NB4 (cell line): Measurements from ENCODE around the gene GREB1.

Source experiments
- POLR2A ChIP-seq: IDR thresholded peaks from 2 replicates; pipeline ENCODE4 v1.6.1; 2011; ENCODE audit warnings: mild to moderate bottlenecking; ENCODE audit not compliant: insufficient read length; ENCODE audit errors: extremely low read depth
- TF ChIP-seq, protein P1 (sequence below): IDR thresholded peaks from one replicate; pipeline ENCODE4 v1.5.1; 2012; ENCODE audit warnings: low read depth, low read length

DNA sequence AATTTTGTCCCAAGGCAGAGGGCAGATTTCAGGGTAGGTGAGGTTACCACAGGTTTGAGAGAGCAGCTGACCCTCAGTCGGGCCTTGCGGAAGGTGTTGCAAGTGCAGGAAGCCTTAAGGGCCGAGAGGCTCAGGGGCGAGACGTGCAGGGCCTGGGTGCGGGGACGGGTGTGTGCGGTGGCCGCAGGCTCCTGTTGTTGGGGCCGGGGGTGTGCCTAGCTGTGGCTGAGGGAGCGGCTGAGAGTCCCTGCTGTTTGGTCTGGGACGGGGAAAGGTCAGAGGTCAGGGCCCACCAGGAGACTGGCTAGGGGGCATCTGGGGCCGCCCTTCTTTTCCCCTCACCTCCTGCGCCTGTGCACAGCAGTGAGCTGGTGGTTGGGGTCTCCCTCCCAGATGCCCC lies 83.7 kb downstream of the GREB1 start:
- TF ChIP-seq, protein P1, sequence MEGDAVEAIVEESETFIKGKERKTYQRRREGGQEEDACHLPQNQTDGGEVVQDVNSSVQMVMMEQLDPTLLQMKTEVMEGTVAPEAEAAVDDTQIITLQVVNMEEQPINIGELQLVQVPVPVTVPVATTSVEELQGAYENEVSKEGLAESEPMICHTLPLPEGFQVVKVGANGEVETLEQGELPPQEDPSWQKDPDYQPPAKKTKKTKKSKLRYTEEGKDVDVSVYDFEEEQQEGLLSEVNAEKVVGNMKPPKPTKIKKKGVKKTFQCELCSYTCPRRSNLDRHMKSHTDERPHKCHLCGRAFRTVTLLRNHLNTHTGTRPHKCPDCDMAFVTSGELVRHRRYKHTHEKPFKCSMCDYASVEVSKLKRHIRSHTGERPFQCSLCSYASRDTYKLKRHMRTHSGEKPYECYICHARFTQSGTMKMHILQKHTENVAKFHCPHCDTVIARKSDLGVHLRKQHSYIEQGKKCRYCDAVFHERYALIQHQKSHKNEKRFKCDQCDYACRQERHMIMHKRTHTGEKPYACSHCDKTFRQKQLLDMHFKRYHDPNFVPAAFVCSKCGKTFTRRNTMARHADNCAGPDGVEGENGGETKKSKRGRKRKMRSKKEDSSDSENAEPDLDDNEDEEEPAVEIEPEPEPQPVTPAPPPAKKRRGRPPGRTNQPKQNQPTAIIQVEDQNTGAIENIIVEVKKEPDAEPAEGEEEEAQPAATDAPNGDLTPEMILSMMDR, result no peak
- no peak for TF ChIP-seq POLR2A
